ENCODE results near the gene FKBP3. TPM values are rescaled to one million over a fixed set of nuclear protein-coding genes. Genes with fewer than 3 reads are reported as not detected.

The FKBP3 gene
- total RNA-seq, 1 donor from 2014 or later, result 67.0 TPM

Other genes with a start within 250 kb of the FKBP3 start
- 22.7 and 37.1 TPM in 2 replicates for gene KLHL28, start 172.5 kb downstream of the FKBP3 start, total RNA-seq
- gene TOGARAM1, start 172.3 kb downstream of the FKBP3 start, total RNA-seq, result 35.3 and 44.0 TPM in 2 replicates
- gene PRPF39, start 50.4 kb downstream of the FKBP3 start, total RNA-seq, result 30.2 TPM in 2 replicates
- 3.9 and 6.8 TPM in 2 replicates for gene FANCM, start 1.4 kb upstream of the FKBP3 start, total RNA-seq
- gene MIS18BP1, start 118.7 kb upstream of the FKBP3 start, total RNA-seq, result 10.1 and 13.5 TPM in 2 replicates

Data from myocyte (in vitro differentiated cells).